HEK293 (cell line): ENCODE measurements around the gene BCKDHA.
A peak's percentile ranks its signal among the peaks of the same experiment; 100 is the strongest.

Experiments
- CTCF ChIA-PET: fragments of 350-600 bp; formaldehyde crosslinking; extraction: SDS; loops from one replicate; lab custom pipeline; 2021; ENCODE audit warnings: antibody characterized with exemption; lab: Yijun Ruan, JAX
- POLR2A ChIA-PET: fragments of 300-600 bp; formaldehyde crosslinking; extraction: SDS; loops from one replicate; lab custom pipeline; 2020; ENCODE audit warnings: antibody characterized with exemption, inconsistent platforms; lab: Yijun Ruan, JAX
- H3K27ac ChIP-seq: fragments of 200-500 bp; sonication (Bioruptor generic); 2 replicates; pipeline ENCODE4 v1.5.1; 2014; ENCODE audit warnings: low read depth, low read length, control low read depth, inconsistent platforms; ENCODE audit errors: extremely low read depth
- H3K36me3 ChIP-seq, 2 experiments: fragments of 200-500 bp in 1 of 2; sonication (Bioruptor generic) in 1 of 2; 1 replicate in 1 of 2; 2 replicates in 1 of 2; pipeline ENCODE4 v1.5.1; 2014 to 2017; ENCODE audit warnings: inconsistent platforms in 2 of 2, low read length in 2 of 2; ENCODE audit not compliant: control insufficient read depth in 2 of 2, insufficient read depth in 1 of 2
- H3K4me1 ChIP-seq: fragments of 200-500 bp; sonication (Bioruptor generic); 2 replicates; pipeline ENCODE4 v1.5.1; 2014; ENCODE audit warnings: mild to moderate bottlenecking, low read length, inconsistent platforms; ENCODE audit not compliant: control insufficient read depth, insufficient read depth
- H3K4me3 ChIP-seq: 2 replicates; pipeline ENCODE4 v1.5.1; 2011; ENCODE audit warnings: low read depth, mild to moderate bottlenecking, control low read depth, low read length, moderate library complexity
- H3K9me3 ChIP-seq: fragments of 200-500 bp; sonication (Bioruptor generic); 2 replicates; pipeline ENCODE4 v1.5.1; 2014; ENCODE audit warnings: low read depth, low read length, inconsistent platforms; ENCODE audit not compliant: control insufficient read depth, insufficient read depth
- PRDM2 ChIP-seq: fragments of 450-650 bp; formaldehyde crosslinking; IDR thresholded peaks from 2 replicates; pipeline ENCODE4 v1.5.1; 2016; ENCODE audit warnings: missing biosample characterization, missing genetic modification characterization, borderline replicate concordance
- SCRT2 ChIP-seq: fragments of 450-650 bp; formaldehyde crosslinking; IDR thresholded peaks from 2 replicates; pipeline ENCODE4 v1.5.1; 2016; ENCODE audit warnings: missing biosample characterization, missing genetic modification characterization
- SETDB1 ChIP-seq: IDR thresholded peaks from one replicate; pipeline ENCODE4 v1.6.1; 2017; ENCODE audit warnings: mild to moderate bottlenecking, low read length, moderate library complexity, mixed read lengths; ENCODE audit not compliant: insufficient read length
- YY1 ChIP-seq: fragments of 450-650 bp; formaldehyde crosslinking; IDR thresholded peaks from 2 replicates; pipeline ENCODE4 v1.5.1; 2018; ENCODE audit warnings: missing biosample characterization, missing genetic modification characterization
- ZBTB1 ChIP-seq: fragments of 450-650 bp; formaldehyde crosslinking; IDR thresholded peaks from 2 replicates; pipeline ENCODE4 v1.5.1; 2016; ENCODE audit warnings: missing biosample characterization, missing genetic modification characterization
- ZNF2 ChIP-seq: fragments of 450-650 bp; formaldehyde crosslinking; IDR thresholded peaks from 2 replicates; pipeline ENCODE4 v1.5.1; 2016; ENCODE audit warnings: missing biosample characterization, missing genetic modification characterization
- ZNF776 ChIP-seq: fragments of 450-650 bp; formaldehyde crosslinking; IDR thresholded peaks from 2 replicates; pipeline ENCODE4 v1.5.0; 2017; ENCODE audit warnings: missing biosample characterization, missing genetic modification characterization, borderline replicate concordance
- ZSCAN30 ChIP-seq: fragments of 450-650 bp; IDR thresholded peaks from 2 replicates; pipeline ENCODE4 v1.5.1; 2018; ENCODE audit warnings: missing biosample characterization, mild to moderate bottlenecking, missing genetic modification characterization, moderate library complexity
- TF ChIP-seq, protein P1 (sequence below): fragments of 450-650 bp; formaldehyde crosslinking; IDR thresholded peaks from 2 replicates; pipeline ENCODE4 v1.5.1; 2016; ENCODE audit warnings: missing biosample characterization, missing genetic modification characterization
- TF ChIP-seq, protein P2 (sequence below): fragments of 450-650 bp; formaldehyde crosslinking; IDR thresholded peaks from 2 replicates; pipeline ENCODE4 v1.5.1; 2016; ENCODE audit warnings: missing biosample characterization, missing genetic modification characterization
- TF ChIP-seq, protein P3 (sequence below): fragments of 450-650 bp; formaldehyde crosslinking; IDR thresholded peaks from 2 replicates; pipeline ENCODE4 v1.5.1; 2017; ENCODE audit warnings: missing biosample characterization, missing genetic modification characterization
- TF ChIP-seq, protein P4 (sequence below): fragments of 450-650 bp; formaldehyde crosslinking; IDR thresholded peaks from 2 replicates; pipeline ENCODE4 v1.5.1; 2017; ENCODE audit warnings: missing biosample characterization, missing genetic modification characterization

Gene BCKDHA

GRCh38 chr19:41449079-41449864 lies 51.7 kb downstream of the BCKDHA start (continued):
- TF ChIP-seq, protein P1, sequence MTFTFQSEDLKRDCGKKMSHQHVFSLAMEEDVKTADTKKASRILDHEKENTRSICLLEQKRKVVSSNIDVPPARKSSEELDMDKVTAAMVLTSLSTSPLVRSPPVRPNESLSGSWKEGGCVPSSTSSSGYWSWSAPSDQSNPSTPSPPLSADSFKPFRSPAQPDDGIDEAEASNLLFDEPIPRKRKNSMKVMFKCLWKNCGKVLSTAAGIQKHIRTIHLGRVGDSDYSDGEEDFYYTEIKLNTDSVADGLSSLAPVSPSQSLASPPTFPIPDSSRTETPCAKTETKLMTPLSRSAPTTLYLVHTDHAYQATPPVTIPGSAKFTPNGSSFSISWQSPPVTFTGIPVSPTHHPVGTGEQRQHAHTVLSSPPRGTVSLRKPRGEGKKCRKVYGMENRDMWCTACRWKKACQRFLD: no peak
- TF ChIP-seq ZSCAN30 (tag by site-specific recombination): no peak
- TF ChIP-seq PRDM2: no peak
- TF ChIP-seq, protein P2, sequence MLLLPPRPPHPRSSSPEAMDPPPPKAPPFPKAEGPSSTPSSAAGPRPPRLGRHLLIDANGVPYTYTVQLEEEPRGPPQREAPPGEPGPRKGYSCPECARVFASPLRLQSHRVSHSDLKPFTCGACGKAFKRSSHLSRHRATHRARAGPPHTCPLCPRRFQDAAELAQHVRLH (tag by site-specific recombination): no peak
- TF ChIP-seq SETDB1: no peak
- peak; percentile 78 for TF ChIP-seq ZNF2 (tag by site-specific recombination)
- TF ChIP-seq ZNF776 (tag by site-specific recombination): no peak
- no peak for TF ChIP-seq YY1 (tag by site-specific recombination)
- TF ChIP-seq, protein P3, sequence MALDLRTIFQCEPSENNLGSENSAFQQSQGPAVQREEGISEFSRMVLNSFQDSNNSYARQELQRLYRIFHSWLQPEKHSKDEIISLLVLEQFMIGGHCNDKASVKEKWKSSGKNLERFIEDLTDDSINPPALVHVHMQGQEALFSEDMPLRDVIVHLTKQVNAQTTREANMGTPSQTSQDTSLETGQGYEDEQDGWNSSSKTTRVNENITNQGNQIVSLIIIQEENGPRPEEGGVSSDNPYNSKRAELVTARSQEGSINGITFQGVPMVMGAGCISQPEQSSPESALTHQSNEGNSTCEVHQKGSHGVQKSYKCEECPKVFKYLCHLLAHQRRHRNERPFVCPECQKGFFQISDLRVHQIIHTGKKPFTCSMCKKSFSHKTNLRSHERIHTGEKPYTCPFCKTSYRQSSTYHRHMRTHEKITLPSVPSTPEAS: no peak

GRCh38 chr19:41449865-41450178 lies 52.2 kb downstream of the BCKDHA start:
- peak; percentile 60 for TF ChIP-seq SCRT2 (tag by site-specific recombination)
- TF ChIP-seq ZBTB1 (tag by site-specific recombination): no peak
- TF ChIP-seq, protein P4, sequence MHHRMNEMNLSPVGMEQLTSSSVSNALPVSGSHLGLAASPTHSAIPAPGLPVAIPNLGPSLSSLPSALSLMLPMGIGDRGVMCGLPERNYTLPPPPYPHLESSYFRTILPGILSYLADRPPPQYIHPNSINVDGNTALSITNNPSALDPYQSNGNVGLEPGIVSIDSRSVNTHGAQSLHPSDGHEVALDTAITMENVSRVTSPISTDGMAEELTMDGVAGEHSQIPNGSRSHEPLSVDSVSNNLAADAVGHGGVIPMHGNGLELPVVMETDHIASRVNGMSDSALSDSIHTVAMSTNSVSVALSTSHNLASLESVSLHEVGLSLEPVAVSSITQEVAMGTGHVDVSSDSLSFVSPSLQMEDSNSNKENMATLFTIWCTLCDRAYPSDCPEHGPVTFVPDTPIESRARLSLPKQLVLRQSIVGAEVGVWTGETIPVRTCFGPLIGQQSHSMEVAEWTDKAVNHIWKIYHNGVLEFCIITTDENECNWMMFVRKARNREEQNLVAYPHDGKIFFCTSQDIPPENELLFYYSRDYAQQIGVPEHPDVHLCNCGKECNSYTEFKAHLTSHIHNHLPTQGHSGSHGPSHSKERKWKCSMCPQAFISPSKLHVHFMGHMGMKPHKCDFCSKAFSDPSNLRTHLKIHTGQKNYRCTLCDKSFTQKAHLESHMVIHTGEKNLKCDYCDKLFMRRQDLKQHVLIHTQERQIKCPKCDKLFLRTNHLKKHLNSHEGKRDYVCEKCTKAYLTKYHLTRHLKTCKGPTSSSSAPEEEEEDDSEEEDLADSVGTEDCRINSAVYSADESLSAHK: no peak
- CTCF ChIA-PET: interaction anchor here (0.6 to 10.4 kb wide), 33 partner anchors 8 to 418 kb away, joined by 3 to 433 read pairs (median 5); partner anchors contain the start of genes B3GNT8 and DMAC2
- POLR2A ChIA-PET: no interaction called here
- Histone ChIP-seq H3K9me3 (no peaks in the 10 kb centered on the region), H3K4me1 (no peaks in the 10 kb centered on the region), H3K27ac (no peak overlapping the region), H3K36me3 (no peaks in the 10 kb centered on the region), H3K4me3 (no peak overlapping the region)
